Lower lobe of right lung (tissue), 2 donors: ENCODE data around the gene ZFP64. TPM values are rescaled to one million over a fixed set of nuclear protein-coding genes. Genes with fewer than 3 reads are reported as not detected.

Source experiments
- ATAC-seq, 2 donors: fragments of 200-7000 bp; cut with Tn5 transposase; one replicate each; pipeline ENCODE4 v1.9.1; 2020 to 2022; ENCODE audit warnings: mild to moderate bottlenecking in 2 of 2, moderate library complexity in 2 of 2
- DNase-seq: peaks from one replicate; pipeline ENCODE4 v3.0.0-alpha.2; 2020
- H3K27ac ChIP-seq: fragments of 200-600 bp; one replicate; pipeline ENCODE4 v1.8.0; 2022
- H3K27me3 ChIP-seq: fragments of 200-600 bp; one replicate; pipeline ENCODE4 v1.8.0; 2022; ENCODE audit warnings: low read depth
- H3K36me3 ChIP-seq: fragments of 200-600 bp; one replicate; pipeline ENCODE4 v1.8.0; 2022; ENCODE audit warnings: mild to moderate bottlenecking
- H3K4me1 ChIP-seq: fragments of 200-600 bp; one replicate; pipeline ENCODE4 v1.8.0; 2022
- H3K4me3 ChIP-seq: fragments of 200-600 bp; one replicate; pipeline ENCODE4 v1.8.0; 2022; ENCODE audit warnings: mild to moderate bottlenecking
- H3K9me3 ChIP-seq: fragments of 200-600 bp; one replicate; pipeline ENCODE4 v1.8.0; 2022
- CTCF ChIP-seq: fragments of 200-600 bp; IDR thresholded peaks from one replicate; pipeline ENCODE4 v1.8.0; 2022; ENCODE audit warnings: antibody characterized with exemption, mild to moderate bottlenecking
- intact Hi-C: fragments of 100-400 bp; cut with DNase I; formaldehyde crosslinking; loops from one replicate; pipeline ENCODE4 v1.11.0; 2022
- total RNA-seq: library from RNA; stranded (reverse); fragmentation: NEBNext Ultra II Directional; extraction: Animal tissue kit (Norgen Biotek cat#: 25700); gene quantifications from one replicate; pipeline ENCODE4 v1.2.1, GENCODE V29; 2021
- donor health status: DM: no; HTN: yes; CAD: no; lungs with severe emphysema.

ZFP64 gene
- total RNA-seq, 1 donor from 2014 or later: 12.8 TPM

- Histone ChIP-seq H3K4me3 (no peak overlapping the region), H3K27me3 (peaks cover 5% of the 10 kb centered on the region), H3K27ac (no peak overlapping the region), H3K4me1 (no peaks in the 10 kb centered on the region), H3K36me3 (no peaks in the 10 kb centered on the region), H3K9me3 (peaks cover 8% of the 10 kb centered on the region)
- no peak for TF ChIP-seq CTCF
- no peak for DNase-seq
- ATAC-seq: no peak
- intact Hi-C loops: no loop called here
Observed at GRCh38 chr20:52219441-52219840, 27.9 kb upstream of the ZFP64 start.

- DNase-seq (no peak), ATAC-seq (no peak)
- peaks cover 8% of the 10 kb centered on the region for H3K9me3 ChIP-seq
- no peaks in the 10 kb centered on the region for H3K36me3 ChIP-seq
- H3K27ac ChIP-seq: no peak overlapping the region
- TF ChIP-seq CTCF: no peak
- H3K4me1 ChIP-seq: no peaks in the 10 kb centered on the region
- H3K27me3 ChIP-seq: no peaks in the 10 kb centered on the region
- intact Hi-C loops: no loop called here
- no peak overlapping the region for H3K4me3 ChIP-seq
Observed at GRCh38 chr20:52217689-52218395, 26.3 kb upstream of the ZFP64 start.

GRCh38 chr20:52213995-52214394, 22.4 kb upstream of the ZFP64 start:
- ATAC-seq: no peak
- DNase-seq: no peak
- no peak for TF ChIP-seq CTCF
- no peak overlapping the region for H3K27ac ChIP-seq
- no peaks in the 10 kb centered on the region for H3K4me1 ChIP-seq
- intact Hi-C loops: no loop called here
- no peak overlapping the region for H3K4me3 ChIP-seq
- H3K36me3 ChIP-seq: no peaks in the 10 kb centered on the region
- no peaks in the 10 kb centered on the region for H3K9me3 ChIP-seq
- H3K27me3 ChIP-seq: no peaks in the 10 kb centered on the region

GRCh38 chr20:52212943-52213342, 21.4 kb upstream of the ZFP64 start:
- no peaks in the 10 kb centered on the region for H3K36me3 ChIP-seq
- no peaks in the 10 kb centered on the region for H3K9me3 ChIP-seq
- no peaks in the 10 kb centered on the region for H3K4me1 ChIP-seq
- DNase-seq: no peak
- no peak overlapping the region for H3K27ac ChIP-seq
- TF ChIP-seq CTCF: no peak
- intact Hi-C loops: no loop called here
- H3K27me3 ChIP-seq: no peaks in the 10 kb centered on the region
- H3K4me3 ChIP-seq: no peak overlapping the region
- no peak for ATAC-seq

GRCh38 chr20:52210037-52210990, 18.7 kb upstream of the ZFP64 start:
- ATAC-seq (no peak), DNase-seq (no peak)
- intact Hi-C loops: no loop called here

More at GRCh38 chr20:52210037-52210990, 18.7 kb upstream of the ZFP64 start:
- H3K9me3 ChIP-seq: no peaks in the 10 kb centered on the region
- H3K27me3 ChIP-seq: no peaks in the 10 kb centered on the region
- no peak overlapping the region for H3K4me3 ChIP-seq
- no peaks in the 10 kb centered on the region for H3K36me3 ChIP-seq
- no peak for TF ChIP-seq CTCF
- no peak overlapping the region for H3K27ac ChIP-seq
- no peaks in the 10 kb centered on the region for H3K4me1 ChIP-seq
